OCI-LY7 (cell line): ENCODE measurements around the gene SKA2.

Experiments
- EZH2phosphoT487 ChIP-seq: fragments of 200-600 bp; sonication (generic); IDR thresholded peaks from 2 replicates; pipeline ENCODE4 v1.6.1; 2018; ENCODE audit warnings: low read depth, borderline replicate concordance, mild to moderate bottlenecking, mixed run types, antibody characterized with exemption, low read length, moderate library complexity, mixed read lengths
- TF ChIP-seq, protein P1 (sequence below): fragments of 200-600 bp; sonication (generic); conservative IDR thresholded peaks from 2 replicates; pipeline ENCODE4 v1.5.1; 2014; ENCODE audit warnings: mild to moderate bottlenecking, antibody characterized with exemption, low read length, moderate library complexity, mixed read lengths

DNA sequence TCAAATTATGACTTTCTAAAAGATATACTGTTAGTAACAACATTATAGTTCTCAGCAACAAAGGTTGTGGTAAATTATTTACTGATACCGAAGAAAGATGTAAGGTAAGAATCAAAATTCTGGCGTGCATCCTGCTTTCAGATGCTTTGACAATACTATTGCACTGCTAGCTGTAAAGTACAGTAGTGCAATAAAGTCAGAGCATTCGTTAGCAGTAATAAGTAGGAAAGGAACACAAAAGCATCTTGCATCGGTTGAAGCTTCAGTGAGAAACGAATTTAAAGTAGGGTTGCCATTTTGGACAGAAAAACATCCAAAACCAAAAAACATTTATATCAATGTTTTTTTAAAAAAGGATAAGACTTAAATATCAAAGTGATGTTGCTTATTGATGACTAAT is 4.0 kb downstream of the SKA2 start:
- TF ChIP-seq, protein P1, sequence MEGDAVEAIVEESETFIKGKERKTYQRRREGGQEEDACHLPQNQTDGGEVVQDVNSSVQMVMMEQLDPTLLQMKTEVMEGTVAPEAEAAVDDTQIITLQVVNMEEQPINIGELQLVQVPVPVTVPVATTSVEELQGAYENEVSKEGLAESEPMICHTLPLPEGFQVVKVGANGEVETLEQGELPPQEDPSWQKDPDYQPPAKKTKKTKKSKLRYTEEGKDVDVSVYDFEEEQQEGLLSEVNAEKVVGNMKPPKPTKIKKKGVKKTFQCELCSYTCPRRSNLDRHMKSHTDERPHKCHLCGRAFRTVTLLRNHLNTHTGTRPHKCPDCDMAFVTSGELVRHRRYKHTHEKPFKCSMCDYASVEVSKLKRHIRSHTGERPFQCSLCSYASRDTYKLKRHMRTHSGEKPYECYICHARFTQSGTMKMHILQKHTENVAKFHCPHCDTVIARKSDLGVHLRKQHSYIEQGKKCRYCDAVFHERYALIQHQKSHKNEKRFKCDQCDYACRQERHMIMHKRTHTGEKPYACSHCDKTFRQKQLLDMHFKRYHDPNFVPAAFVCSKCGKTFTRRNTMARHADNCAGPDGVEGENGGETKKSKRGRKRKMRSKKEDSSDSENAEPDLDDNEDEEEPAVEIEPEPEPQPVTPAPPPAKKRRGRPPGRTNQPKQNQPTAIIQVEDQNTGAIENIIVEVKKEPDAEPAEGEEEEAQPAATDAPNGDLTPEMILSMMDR, result no peak
- no peak for TF ChIP-seq EZH2phosphoT487
